ENCODE data around the gene LGALS1.

Gene LGALS1

GRCh38 chr22:37708580-37709444 lies 33.4 kb downstream of the LGALS1 start:
- TF ChIP-seq POLR2AphosphoS5 (IDR thresholded peaks at IDR 0.05; ENCODE audit: low read depth) = no peak
- TF ChIP-seq SPI1 (IDR thresholded peaks at IDR 0.05; ENCODE audit: borderline replicate concordance, low read depth) = peak; percentile 77
- peak in 1 of 2 experiments; percentile 22 for DNase-seq (ENCODE audit: low read depth in 1 of 2, low spot score in 1 of 2)
- no peaks in the 10 kb centered on the region for H3K27me3 ChIP-seq (ENCODE audit: insufficient read depth, poor library complexity, severe bottlenecking)
- no peak overlapping the region for H3K27ac ChIP-seq (replicated peaks)
- H3K4me3 ChIP-seq (replicated peaks; ENCODE audit: insufficient read depth, low read length) = no peak overlapping the region

GRCh38 chr22:37709445-37709765 lies 34.0 kb downstream of the LGALS1 start:
- Histone ChIP-seq H3K4me3 (replicated peaks; ENCODE audit: insufficient read depth, low read length) (no peak overlapping the region), H3K27me3 (ENCODE audit: insufficient read depth, poor library complexity, severe bottlenecking) (no peaks in the 10 kb centered on the region), H3K27ac (replicated peaks) (no peak overlapping the region)
- TF ChIP-seq CTCF (IDR thresholded peaks at IDR 0.05; ENCODE audit: insufficient read depth, low read length) (no peak), SPI1 (IDR thresholded peaks at IDR 0.05; ENCODE audit: borderline replicate concordance, low read depth) (no peak), GABPA (IDR thresholded peaks at IDR 0.05; ENCODE audit: low read depth) (no peak), POLR2AphosphoS5 (IDR thresholded peaks at IDR 0.05; ENCODE audit: low read depth) (no peak), REST (IDR thresholded peaks at IDR 0.05; ENCODE audit: insufficient replicate concordance, low read depth) (no peak)
- DNase-seq (ENCODE audit: low read depth in 1 of 2, low spot score in 1 of 2) = no peak

- H3K27ac ChIP-seq (replicated peaks) = no peak overlapping the region
- no peak for DNase-seq (ENCODE audit: low read depth in 1 of 2, low spot score in 1 of 2)
- H3K4me3 ChIP-seq (replicated peaks; ENCODE audit: insufficient read depth, low read length) = no peak overlapping the region
- no peak for TF ChIP-seq GABPA (IDR thresholded peaks at IDR 0.05; ENCODE audit: low read depth)
- no peak for TF ChIP-seq SPI1 (IDR thresholded peaks at IDR 0.05; ENCODE audit: borderline replicate concordance, low read depth)
- no peak for TF ChIP-seq CTCF (IDR thresholded peaks at IDR 0.05; ENCODE audit: insufficient read depth, low read length)
- TF ChIP-seq REST (IDR thresholded peaks at IDR 0.05; ENCODE audit: insufficient replicate concordance, low read depth) = no peak
- no peak for TF ChIP-seq POLR2AphosphoS5 (IDR thresholded peaks at IDR 0.05; ENCODE audit: low read depth)
- no peaks in the 10 kb centered on the region for H3K27me3 ChIP-seq (ENCODE audit: insufficient read depth, poor library complexity, severe bottlenecking)
Measured at GRCh38 chr22:37710675-37711074, 35.2 kb downstream of the LGALS1 start.

GRCh38 chr22:37711490-37711889 lies 36.1 kb downstream of the LGALS1 start:
- no peak for DNase-seq (ENCODE audit: low read depth in 1 of 2, low spot score in 1 of 2)
- TF ChIP-seq SPI1 (IDR thresholded peaks at IDR 0.05; ENCODE audit: borderline replicate concordance, low read depth) (no peak), POLR2AphosphoS5 (IDR thresholded peaks at IDR 0.05; ENCODE audit: low read depth) (no peak), REST (IDR thresholded peaks at IDR 0.05; ENCODE audit: insufficient replicate concordance, low read depth) (no peak), CTCF (IDR thresholded peaks at IDR 0.05; ENCODE audit: insufficient read depth, low read length) (no peak), GABPA (IDR thresholded peaks at IDR 0.05; ENCODE audit: low read depth) (no peak)
- H3K27ac ChIP-seq (replicated peaks) = no peak overlapping the region

More at GRCh38 chr22:37711490-37711889, 36.1 kb downstream of the LGALS1 start:
- Histone ChIP-seq H3K4me3 (replicated peaks; ENCODE audit: insufficient read depth, low read length) (no peak overlapping the region), H3K27me3 (ENCODE audit: insufficient read depth, poor library complexity, severe bottlenecking) (no peaks in the 10 kb centered on the region)
